K562 (cell line): Measurements from ENCODE around the gene TYMP. TPM values are rescaled to one million over a fixed set of nuclear protein-coding genes. Genes with fewer than 3 reads are reported as not detected.

ENCODE experiments used
- ATAC-seq: fragments of 200-7000 bp; cut with Tn5 transposase; 3 replicates; pipeline ENCODE4 v1.9.1; 2020; ENCODE audit warnings: moderate library complexity
- BruUV-seq: library from RNA; stranded (reverse); fragments of 400-500 nt; replicated peaks from 2 replicates; lab custom pipeline; 2021; lab: Mats Ljungman, UMichigan
- CTCF ChIA-PET: fragments of 300-600 bp; formaldehyde crosslinking; extraction: SDS; loops from one replicate; lab custom pipeline; 2021; ENCODE audit warnings: low intra/inter-chr PET ratio; lab: Yijun Ruan, JAX
- POLR2A ChIA-PET: fragments of 300-600, 350-650 bp; sonication (Branson Sonifier 250); formaldehyde crosslinking; extraction: SDS; loops from one replicate; lab custom pipeline; 2021; ENCODE audit warnings: antibody characterized with exemption, inconsistent platforms; lab: Yijun Ruan, JAX
- DNase-seq, 4 experiments: peaks; one replicate each; pipeline versions ENCODE4 v3.0.0 to v3.0.0-alpha.2; 2011 to 2018; ENCODE audit warnings: low spot score in 3 of 4, mixed read lengths in 3 of 4; ENCODE audit errors: extremely low read depth in 1 of 4
- FAIRE-seq: peaks from 2 replicates; lab custom pipeline; 2011; peaks lifted over from hg19 to GRCh38; lab: Jason Lieb, UNC
- H2AFZ ChIP-seq: 2 replicates; pipeline ENCODE4 v1.6.0; 2011; ENCODE audit warnings: low read depth, low read length, control low read depth, inconsistent platforms
- H3K27ac ChIP-seq: fragments of 200-600 bp; 3 replicates; pipeline ENCODE4 v1.8.0; 2011; ENCODE audit warnings: low read depth, mild to moderate bottlenecking, control low read depth, inconsistent platforms, low read length, moderate library complexity, mixed read lengths; ENCODE audit errors: extremely low read depth
- H3K27me3 ChIP-seq, 2 experiments: fragments of 300-600 bp in 1 of 2; 2 replicates in 1 of 2; 3 replicates in 1 of 2; pipeline versions ENCODE4 v1.6.0 to v1.8.0; 2011; ENCODE audit warnings: inconsistent platforms in 2 of 2, low read length in 2 of 2, mild to moderate bottlenecking in 1 of 2, mixed read lengths in 1 of 2, moderate library complexity in 1 of 2; ENCODE audit not compliant: control insufficient read depth in 2 of 2, insufficient read depth in 2 of 2
- H3K36me3 ChIP-seq: fragments of 300-600 bp; 3 replicates; pipeline ENCODE4 v1.8.0; 2011; ENCODE audit warnings: mild to moderate bottlenecking, low read length, inconsistent platforms; ENCODE audit not compliant: control insufficient read depth, insufficient read depth
- H3K4me1 ChIP-seq, 2 experiments: fragments of 200-600 bp in 1 of 2; replicated peaks in 1 of 2; 2 replicates in 1 of 2; 3 replicates in 1 of 2; pipeline versions ENCODE4 v1.5.1 to v1.8.0; 2011; ENCODE audit warnings: inconsistent platforms in 2 of 2, low read length in 2 of 2, mild to moderate bottlenecking in 1 of 2, mixed read lengths in 1 of 2, moderate library complexity in 1 of 2; ENCODE audit not compliant: control insufficient read depth in 2 of 2, insufficient read depth in 2 of 2
- H3K4me2 ChIP-seq: 2 replicates; pipeline ENCODE4 v1.6.1; 2011; ENCODE audit warnings: low read length, control low read depth, inconsistent platforms, mixed read lengths; ENCODE audit not compliant: insufficient read depth
- H3K4me3 ChIP-seq: fragments of 200-600 bp; sonication (generic), shearing (Covaris generic); 2 replicates; pipeline ENCODE4 v1.5.1; 2016; ENCODE audit warnings: control low read depth, inconsistent platforms
- H3K79me2 ChIP-seq: fragments of 200-600 bp; 3 replicates; pipeline ENCODE4 v1.8.0; 2011; ENCODE audit warnings: low read length, inconsistent platforms; ENCODE audit not compliant: control insufficient read depth, insufficient read depth
- H3K9ac ChIP-seq, 2 experiments: 2 replicates each; pipeline versions ENCODE4 v1.6.0 to v1.6.1; 2011; ENCODE audit warnings: low read depth in 2 of 2, low read length in 2 of 2, control low read depth in 1 of 2, inconsistent platforms in 1 of 2, mild to moderate bottlenecking in 1 of 2, mixed read lengths in 1 of 2; ENCODE audit not compliant: insufficient read depth in 1 of 2
- H3K9me1 ChIP-seq: one replicate; pipeline ENCODE4 v1.6.0; 2011; ENCODE audit warnings: inconsistent platforms, mild to moderate bottlenecking, low read length, moderate library complexity; ENCODE audit not compliant: control insufficient read depth, insufficient read depth
- H3K9me3 ChIP-seq: replicated peaks from 2 replicates; pipeline ENCODE4 v1.5.1; 2011; ENCODE audit warnings: low read depth, low read length, inconsistent platforms; ENCODE audit not compliant: control insufficient read depth, insufficient read depth
- H4K20me1 ChIP-seq: replicated peaks from 2 replicates; pipeline ENCODE4 v1.6.1; 2011; ENCODE audit warnings: low read length, inconsistent platforms, mixed read lengths; ENCODE audit not compliant: control insufficient read depth, insufficient read depth
- BCOR ChIP-seq: fragments of 450-650 bp; IDR thresholded peaks from 2 replicates; pipeline ENCODE4 v1.6.1; 2016
- BDP1 ChIP-seq: IDR thresholded peaks from 3 replicates; pipeline ENCODE4 v1.6.1; 2011; ENCODE audit not compliant: insufficient read length, insufficient read depth
- CHCHD3 ChIP-seq: fragments of 250-450 bp; sonication (Bioruptor Pico); IDR thresholded peaks from 2 replicates; pipeline ENCODE4 v2.1.2; 2022; ENCODE audit warnings: mild to moderate bottlenecking
- CHD4 ChIP-seq: fragments of 200-600 bp; sonication (generic); IDR thresholded peaks from 3 replicates; pipeline ENCODE4 v1.6.1; 2012; ENCODE audit warnings: low read depth, mild to moderate bottlenecking, mixed read lengths, low read length, inconsistent platforms; ENCODE audit not compliant: insufficient read depth, insufficient replicate concordance, poor library complexity, severe bottlenecking
- HLTF ChIP-seq: fragments of 450-650 bp; IDR thresholded peaks from 2 replicates; pipeline ENCODE4 v1.6.1; 2016
- IRF2 ChIP-seq: sonication (generic); formaldehyde crosslinking; IDR thresholded peaks from 2 replicates; pipeline ENCODE4 v1.8.1; 2022; ENCODE audit warnings: mild to moderate bottlenecking, missing genetic modification reagents
- KHSRP ChIP-seq: fragments of 450-650 bp; IDR thresholded peaks from 2 replicates; pipeline ENCODE4 v1.6.1; 2017
- LARP7 ChIP-seq: fragments of 450-650 bp; IDR thresholded peaks from 2 replicates; pipeline ENCODE4 v1.6.1; 2016
- MCM7 ChIP-seq, 2 experiments: fragments of 450-650 bp; IDR thresholded peaks; 2 replicates each; pipeline ENCODE4 v1.6.1; 2016 to 2018
- NR2C1 ChIP-seq, 2 experiments: fragments of 450-650 bp; IDR thresholded peaks; 2 replicates each; pipeline ENCODE4 v1.6.1; 2017; ENCODE audit warnings: mild to moderate bottlenecking in 2 of 2, antibody characterized with exemption in 1 of 2, inconsistent platforms in 1 of 2, missing compliant biosample characterization in 1 of 2, missing genetic modification characterization in 1 of 2
- PRPF4 ChIP-seq: fragments of 200-400 bp; formaldehyde crosslinking; IDR thresholded peaks from one replicate; pipeline ENCODE4 v1.6.1; 2017; ENCODE audit warnings: low read length, low read depth, mild to moderate bottlenecking; ENCODE audit not compliant: insufficient read depth, poor library complexity, severe bottlenecking
- RFX7 ChIP-seq: fragments of 250-450 bp; sonication (Bioruptor Pico); IDR thresholded peaks from 2 replicates; pipeline ENCODE4 v1.5.1; 2021; ENCODE audit warnings: mild to moderate bottlenecking
- SAFB ChIP-seq: fragments of 200-400 bp; formaldehyde crosslinking; IDR thresholded peaks from 2 replicates; pipeline ENCODE4 v1.6.1; 2017; ENCODE audit warnings: low read depth, low read length, borderline replicate concordance
- SNRNP70 ChIP-seq: fragments of 200-400 bp; formaldehyde crosslinking; optimal IDR thresholded peaks from 2 replicates; pipeline ENCODE3; 2017; ENCODE audit warnings: low read depth, low read length
- SRSF3 ChIP-seq: fragments of 200-400 bp; formaldehyde crosslinking; IDR thresholded peaks from 2 replicates; pipeline ENCODE4 v1.6.1; 2016; ENCODE audit warnings: mild to moderate bottlenecking, low read length, moderate library complexity; ENCODE audit not compliant: insufficient read depth
- ZNF707 ChIP-seq: fragments of 250-450 bp; sonication (Bioruptor Pico); conservative IDR thresholded peaks from 2 replicates; pipeline ENCODE4 v1.8.0; 2022; ENCODE audit warnings: inconsistent platforms, mild to moderate bottlenecking, moderate library complexity
- ZNF79 ChIP-seq: fragments of 250-450 bp; sonication (Bioruptor Pico); IDR thresholded peaks from 2 replicates; pipeline ENCODE4 v1.4.0; 2020; ENCODE audit warnings: low read depth, mild to moderate bottlenecking, moderate library complexity
- whole genome bisulfite sequencing: fragments of 100-300 bp; shearing (Covaris generic); methylation state at CpG from one replicate; pipeline ENCODE4 v1.1.6; 2016; ENCODE audit warnings: low coverage, mixed read lengths; ENCODE audit not compliant: insufficient coverage; ENCODE audit errors: missing lambda C conversion rate; 5-methylcytosine and 5-hydroxymethylcytosine counted together
- in situ Hi-C: fragments of 300-500 bp; cut with MboI; formaldehyde crosslinking; loops from 4 replicates; pipeline ENCODE4 v1.15.0; 2018; ENCODE audit warnings: inconsistent platforms, mixed read lengths
- intact Hi-C: fragments of 100-400 bp; cut with micrococcal nuclease; formaldehyde crosslinking; loops from 2 replicates; pipeline ENCODE4 v1.14.2; 2022
- polyA plus RNA-seq, 8 experiments: library from polyadenylated mRNA; depleted of rRNA in 4 of 8; stranded (reverse) in 5 of 8; unstranded in 3 of 8; fragments of >200 nt; fragmentation: Nextera tagmentation in 2 of 8; fragmentation: Illumina TruSeq in 1 of 8; extraction: Ambion mirVana in 2 of 8; extraction: Trizol in 1 of 8; gene quantifications; 2 replicates each; pipeline versions ENCODE4 v1.2.1 to v1.2.3, GENCODE V29; 2011 to 2014; ENCODE audit warnings: inconsistent platforms in 1 of 8, missing spikeins in 1 of 8
- total RNA-seq, 7 experiments: library from RNA; depleted of rRNA in 6 of 7; stranded (reverse); fragments of >200 nt in 6 of 7; fragmentation: Illumina TruSeq in 2 of 7; extraction: Trizol in 2 of 7; gene quantifications; 2 replicates each; pipeline versions ENCODE4 v1.2.1 to v1.2.3, GENCODE V29; 2011 to 2021; ENCODE audit warnings: low replicate concordance in 1 of 7
- TF ChIP-seq, protein P1 (sequence below): fragments of 450-650 bp; formaldehyde crosslinking; IDR thresholded peaks from 2 replicates; pipeline ENCODE4 v1.4.0; 2022; ENCODE audit warnings: missing genetic modification characterization
- TF ChIP-seq, protein P2 (sequence below): IDR thresholded peaks from 2 replicates; pipeline ENCODE4 v1.6.1; 2016; ENCODE audit warnings: missing genetic modification characterization, missing compliant biosample characterization

Gene TYMP
- total and polyA plus RNA-seq, 9 of the 15 experiments (the other 6 are each of a cell fraction or from before 2014, with no cell fraction given) = 0.03 to 4.0 (median 2.4) TPM; not detected in 4

DNA sequence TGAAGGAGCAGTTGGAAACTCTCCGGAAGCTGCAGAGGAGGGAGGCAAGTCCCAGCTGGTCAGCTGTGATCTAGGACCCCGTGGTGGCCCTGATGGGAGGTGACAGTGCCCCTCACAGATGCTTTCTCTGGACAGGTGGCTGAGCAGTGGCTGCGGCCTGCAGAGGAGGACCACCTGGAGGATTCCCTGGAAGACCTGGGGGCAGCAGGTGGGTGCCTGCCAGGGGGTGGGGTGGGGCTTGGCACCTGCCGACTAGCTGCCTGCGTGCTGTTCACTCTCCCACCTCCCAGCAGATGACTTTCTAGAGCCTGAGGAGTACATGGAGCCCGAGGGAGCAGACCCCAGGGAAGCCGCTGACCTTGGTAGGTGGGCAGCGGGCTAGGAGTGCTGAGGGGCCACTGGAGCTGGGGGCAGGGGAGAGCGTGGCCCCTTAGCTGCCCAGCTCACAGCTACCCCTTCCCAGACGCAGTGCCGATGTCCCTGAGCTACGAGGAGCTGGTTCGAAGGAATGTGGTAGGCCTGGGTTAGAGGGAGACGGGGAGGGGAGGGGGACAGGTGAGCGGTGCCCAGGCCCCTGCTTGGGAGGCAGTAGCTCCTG is 7.5 kb downstream of the TYMP start:
- Histone ChIP-seq H3K79me2 (peaks cover 34% of the 10 kb centered on the region), H3K4me1 (peaks cover 8 to 46% of the 10 kb centered on the region in 2 experiments; a peak in 4 of 5 replicates), H3K4me2 (no peak overlapping the region), H3K9me1 (no peaks in the 10 kb centered on the region), H3K9me3 (no peaks in the 10 kb centered on the region), H2AFZ (no peak overlapping the region), H3K27ac (no peak overlapping the region), H3K36me3 (peaks cover 64% of the 10 kb centered on the region; the same call in 1 of the 3 replicates), H4K20me1 (peaks cover 12% of the 10 kb centered on the region; the same call in 1 of the 2 replicates), H3K9ac (peak overlapping the region in 1 of 2 experiments; percentile 9; a peak in 1 of 4 replicates), H3K4me3 (no peak overlapping the region), H3K27me3 (no peaks in the 10 kb centered on the region)
- in situ Hi-C loops = loop anchor here (5.0 kb wide), 1 partner anchor 45 kb away; no protein-coding TSS in a partner anchor
- ChIA-PET POLR2A (interaction anchor here (0.5 to 5.3 kb wide), 9 partner anchors 8 to 331 kb away, joined by 3 to 65 read pairs (median 4); partner anchors contain the start of genes LMF2, NCAPH2 and SYCE3), CTCF (no interaction called here)
- intact Hi-C loops = no loop called here
- no peak for TF ChIP-seq KHSRP
- TF ChIP-seq SRSF3 = no peak
- no peak for TF ChIP-seq CHD4
- TF ChIP-seq SAFB = no peak
- no peak for TF ChIP-seq MCM7 (IDR thresholded peaks at IDR 0.05)
- no peak for TF ChIP-seq BCOR
- no peak for TF ChIP-seq RFX7 (CRISPR knock-in tag)
- TF ChIP-seq IRF2 (CRISPR knock-in tag) = no peak
- no peak for TF ChIP-seq CHCHD3
- no peak for TF ChIP-seq ZNF79 (CRISPR knock-in tag)
- no peak for TF ChIP-seq NR2C1 (IDR thresholded peaks at IDR 0.05)
- TF ChIP-seq NR2C1 (tag; IDR thresholded peaks at IDR 0.05) = no peak
- no peak for TF ChIP-seq PRPF4
- no peak for TF ChIP-seq ZNF707 (CRISPR knock-in tag)
- TF ChIP-seq LARP7 = no peak
- no peak for TF ChIP-seq BDP1
- TF ChIP-seq HLTF = no peak
- TF ChIP-seq SNRNP70 = no peak
- TF ChIP-seq, protein P1, sequence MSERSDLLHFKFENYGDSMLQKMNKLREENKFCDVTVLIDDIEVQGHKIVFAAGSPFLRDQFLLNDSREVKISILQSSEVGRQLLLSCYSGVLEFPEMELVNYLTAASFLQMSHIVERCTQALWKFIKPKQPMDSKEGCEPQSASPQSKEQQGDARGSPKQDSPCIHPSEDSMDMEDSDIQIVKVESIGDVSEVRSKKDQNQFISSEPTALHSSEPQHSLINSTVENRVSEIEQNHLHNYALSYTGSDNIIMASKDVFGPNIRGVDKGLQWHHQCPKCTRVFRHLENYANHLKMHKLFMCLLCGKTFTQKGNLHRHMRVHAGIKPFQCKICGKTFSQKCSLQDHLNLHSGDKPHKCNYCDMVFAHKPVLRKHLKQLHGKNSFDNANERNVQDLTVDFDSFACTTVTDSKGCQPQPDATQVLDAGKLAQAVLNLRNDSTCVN (CRISPR knock-in tag) = no peak
- TF ChIP-seq, protein P2, sequence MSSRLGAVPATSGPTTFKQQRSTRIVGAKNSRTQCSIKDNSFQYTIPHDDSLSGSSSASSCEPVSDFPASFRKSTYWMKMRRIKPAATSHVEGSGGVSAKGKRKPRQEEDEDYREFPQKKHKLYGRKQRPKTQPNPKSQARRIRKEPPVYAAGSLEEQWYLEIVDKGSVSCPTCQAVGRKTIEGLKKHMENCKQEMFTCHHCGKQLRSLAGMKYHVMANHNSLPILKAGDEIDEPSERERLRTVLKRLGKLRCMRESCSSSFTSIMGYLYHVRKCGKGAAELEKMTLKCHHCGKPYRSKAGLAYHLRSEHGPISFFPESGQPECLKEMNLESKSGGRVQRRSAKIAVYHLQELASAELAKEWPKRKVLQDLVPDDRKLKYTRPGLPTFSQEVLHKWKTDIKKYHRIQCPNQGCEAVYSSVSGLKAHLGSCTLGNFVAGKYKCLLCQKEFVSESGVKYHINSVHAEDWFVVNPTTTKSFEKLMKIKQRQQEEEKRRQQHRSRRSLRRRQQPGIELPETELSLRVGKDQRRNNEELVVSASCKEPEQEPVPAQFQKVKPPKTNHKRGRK (tag) = no peak
- ATAC-seq (no peak), DNase-seq (no peak), FAIRE-seq (no peak)
- BruUV-seq = no TSS peak
- 91% methylated on average over 8 of the region's 15 CpGs for WGBS
